NB4 (cell line): ENCODE measurements around the gene LRP6.

Experiments
- CTCF ChIP-seq: IDR thresholded peaks from one replicate; pipeline ENCODE4 v1.5.1; 2012; ENCODE audit warnings: low read depth, low read length
- MAX ChIP-seq: IDR thresholded peaks from 2 replicates; pipeline ENCODE4 v1.6.1; 2011; ENCODE audit warnings: low read depth, low read length
- MYC ChIP-seq: IDR thresholded peaks from 2 replicates; pipeline ENCODE4 v1.6.1; 2011; ENCODE audit warnings: low read depth, low read length
- POLR2A ChIP-seq: IDR thresholded peaks from 2 replicates; pipeline ENCODE4 v1.6.1; 2011; ENCODE audit warnings: mild to moderate bottlenecking; ENCODE audit not compliant: insufficient read length; ENCODE audit errors: extremely low read depth

GRCh38 chr12:12210983-12211382 is 55.9 kb downstream of the LRP6 start:
- TF ChIP-seq CTCF (no peak), MAX (no peak), POLR2A (no peak), MYC (no peak)
